ENCODE results near the gene PRRX2.
"Not testable (repeated sequence)": the region's sequence is repeated elsewhere in the genome, so short reads cannot be mapped to it uniquely, and the experiment has no call there.

PRRX2 gene

GRCh38 chr9:129636343-129636742, 29.1 kb upstream of the PRRX2 start:
- not testable (repeated sequence) for DNase-seq (ENCODE audit: low read depth)

GRCh38 chr9:129637102-129637501, 28.3 kb upstream of the PRRX2 start:
- DNase-seq (ENCODE audit: low read depth), result no peak

- DNase-seq (ENCODE audit: low read depth), result no peak
Observed at GRCh38 chr9:129637673-129638439, 27.6 kb upstream of the PRRX2 start.

GRCh38 chr9:129639034-129639630, 26.3 kb upstream of the PRRX2 start:
- no peak for DNase-seq (ENCODE audit: low read depth)

- no peak for DNase-seq (ENCODE audit: low read depth)
Observed at GRCh38 chr9:129639756-129640085, 25.7 kb upstream of the PRRX2 start.

GRCh38 chr9:129640086-129640870, 25.2 kb upstream of the PRRX2 start:
- no peak for DNase-seq (ENCODE audit: low read depth)

GRCh38 chr9:129640871-129641749, 24.3 kb upstream of the PRRX2 start:
- DNase-seq (ENCODE audit: low read depth), result no peak

- DNase-seq (ENCODE audit: low read depth), result peak; percentile 96
Observed at GRCh38 chr9:129641750-129642585, 23.5 kb upstream of the PRRX2 start, which contains the start of gene ASB6. Gene ASB6 (minus strand): TSS chr9:129642151. CDS start chr9:129641999, 152 bp downstream.

- no peak for DNase-seq (ENCODE audit: low read depth)
Observed at GRCh38 chr9:129643706-129644105, 21.7 kb upstream of the PRRX2 start.

- DNase-seq (ENCODE audit: low read depth), result no peak
Observed at GRCh38 chr9:129644365-129644764, 21.1 kb upstream of the PRRX2 start.

- no peak for DNase-seq (ENCODE audit: low read depth)
Observed at GRCh38 chr9:129644902-129645301, 20.5 kb upstream of the PRRX2 start.

- no peak for DNase-seq (ENCODE audit: low read depth)
Observed at GRCh38 chr9:129646252-129646651, 19.2 kb upstream of the PRRX2 start.

- DNase-seq (ENCODE audit: low read depth), result no peak
Observed at GRCh38 chr9:129646654-129647053, 18.8 kb upstream of the PRRX2 start.

- no peak for DNase-seq (ENCODE audit: low read depth)
Observed at GRCh38 chr9:129647635-129648034, 17.8 kb upstream of the PRRX2 start.

- DNase-seq (ENCODE audit: low read depth), result peak; percentile 60
Observed at GRCh38 chr9:129648092-129648763, 17.2 kb upstream of the PRRX2 start.

- DNase-seq (ENCODE audit: low read depth), result no peak
Observed at GRCh38 chr9:129648764-129649115, 16.7 kb upstream of the PRRX2 start.

GRCh38 chr9:129649726-129650679, 15.4 kb upstream of the PRRX2 start:
- DNase-seq (ENCODE audit: low read depth), result no peak

GRCh38 chr9:129650680-129651235, 14.7 kb upstream of the PRRX2 start:
- no peak for DNase-seq (ENCODE audit: low read depth)

Measured in ELR (cell line).